SK-N-SH (cell line): ENCODE results near the gene HSD11B2.

Experiments
- ELF1 ChIP-seq: IDR thresholded peaks from 2 replicates; pipeline ENCODE4 v1.4.0; 2012
- FOXJ3 ChIP-seq: sonication (generic); formaldehyde crosslinking; IDR thresholded peaks from 2 replicates; pipeline ENCODE4 v1.5.1; 2020; ENCODE audit warnings: mild to moderate bottlenecking, missing genetic modification reagents
- GABPA ChIP-seq: IDR thresholded peaks from 2 replicates; pipeline ENCODE4 v1.4.0; 2012; ENCODE audit warnings: low read depth, mild to moderate bottlenecking
- JUND ChIP-seq: IDR thresholded peaks from 2 replicates; pipeline ENCODE4 v1.4.0; 2012
- MEF2A ChIP-seq: IDR thresholded peaks from 2 replicates; pipeline ENCODE4 v1.4.0; 2012; ENCODE audit warnings: low read depth, borderline replicate concordance
- SIN3A ChIP-seq: IDR thresholded peaks from 2 replicates; pipeline ENCODE4 v1.6.1; 2012; ENCODE audit warnings: low read depth, mild to moderate bottlenecking, low read length, moderate library complexity, borderline replicate concordance
- TEAD4 ChIP-seq: IDR thresholded peaks from 2 replicates; pipeline ENCODE4 v1.4.0; 2012; ENCODE audit warnings: mild to moderate bottlenecking, borderline replicate concordance; ENCODE audit not compliant: insufficient read depth
- TF ChIP-seq, protein P1 (sequence below): IDR thresholded peaks from 2 replicates; pipeline ENCODE4 v1.4.0; 2012; ENCODE audit warnings: low read depth
- TF ChIP-seq, protein P2 (sequence below): fragments of 200-600 bp; sonication (generic); IDR thresholded peaks from 2 replicates; pipeline ENCODE4 v1.6.1; 2017; ENCODE audit warnings: antibody characterized with exemption, mild to moderate bottlenecking, moderate library complexity

DNA sequence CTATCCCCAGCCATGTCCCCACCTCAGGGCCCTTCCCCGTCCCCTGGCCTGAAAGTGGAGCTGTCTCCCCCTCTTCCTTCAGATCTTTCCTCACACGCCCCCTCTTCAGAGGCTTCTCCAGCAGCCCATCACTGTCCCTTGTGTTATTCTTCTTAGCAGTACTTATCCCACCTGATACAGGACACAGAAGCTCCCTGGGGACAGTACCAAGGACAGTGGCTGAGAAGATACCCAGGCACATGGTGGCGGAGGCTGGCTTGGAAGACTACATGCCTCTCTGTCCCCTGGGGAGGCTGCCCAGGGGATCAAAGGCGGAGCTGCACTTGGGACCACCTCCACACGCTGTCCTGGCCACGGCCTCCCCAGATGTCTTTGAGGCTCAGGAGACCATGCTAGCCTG, 23.9 kb downstream of the HSD11B2 start:
- TF ChIP-seq JUND: no peak
- no peak for TF ChIP-seq MEF2A
- no peak for TF ChIP-seq FOXJ3
- TF ChIP-seq, protein P1, sequence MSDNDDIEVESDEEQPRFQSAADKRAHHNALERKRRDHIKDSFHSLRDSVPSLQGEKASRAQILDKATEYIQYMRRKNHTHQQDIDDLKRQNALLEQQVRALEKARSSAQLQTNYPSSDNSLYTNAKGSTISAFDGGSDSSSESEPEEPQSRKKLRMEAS: no peak
- TF ChIP-seq SIN3A: no peak
- TF ChIP-seq, protein P2, sequence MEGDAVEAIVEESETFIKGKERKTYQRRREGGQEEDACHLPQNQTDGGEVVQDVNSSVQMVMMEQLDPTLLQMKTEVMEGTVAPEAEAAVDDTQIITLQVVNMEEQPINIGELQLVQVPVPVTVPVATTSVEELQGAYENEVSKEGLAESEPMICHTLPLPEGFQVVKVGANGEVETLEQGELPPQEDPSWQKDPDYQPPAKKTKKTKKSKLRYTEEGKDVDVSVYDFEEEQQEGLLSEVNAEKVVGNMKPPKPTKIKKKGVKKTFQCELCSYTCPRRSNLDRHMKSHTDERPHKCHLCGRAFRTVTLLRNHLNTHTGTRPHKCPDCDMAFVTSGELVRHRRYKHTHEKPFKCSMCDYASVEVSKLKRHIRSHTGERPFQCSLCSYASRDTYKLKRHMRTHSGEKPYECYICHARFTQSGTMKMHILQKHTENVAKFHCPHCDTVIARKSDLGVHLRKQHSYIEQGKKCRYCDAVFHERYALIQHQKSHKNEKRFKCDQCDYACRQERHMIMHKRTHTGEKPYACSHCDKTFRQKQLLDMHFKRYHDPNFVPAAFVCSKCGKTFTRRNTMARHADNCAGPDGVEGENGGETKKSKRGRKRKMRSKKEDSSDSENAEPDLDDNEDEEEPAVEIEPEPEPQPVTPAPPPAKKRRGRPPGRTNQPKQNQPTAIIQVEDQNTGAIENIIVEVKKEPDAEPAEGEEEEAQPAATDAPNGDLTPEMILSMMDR: no peak
- no peak for TF ChIP-seq ELF1
- no peak for TF ChIP-seq TEAD4
- no peak for TF ChIP-seq GABPA
